ENCODE measurements around the gene CNOT6L.
"Not testable (repeated sequence)": the region's sequence is repeated elsewhere in the genome, so short reads cannot be mapped to it uniquely, and the experiment has no call there.

- TF ChIP-seq EP300, POLR2A (IDR thresholded peaks at IDR 0.05): not testable (repeated sequence)
Observed at GRCh38 chr4:77863341-77863740, 44.2 kb upstream of the CNOT6L start.

Measured in tibial nerve (tissue), 3 donors.